IMR-90 (cell line): ENCODE data around the gene SIPA1L3. TPM values are rescaled to one million over a fixed set of nuclear protein-coding genes. Genes with fewer than 3 reads are reported as not detected.
A peak's percentile ranks its signal among the peaks of the same experiment; 100 is the strongest.

Source experiments
- ATAC-seq: fragments of 200-7000 bp; cut with Tn5 transposase; 2 replicates; pipeline ENCODE4 v1.9.1; 2020; ENCODE audit warnings: low read depth, mild to moderate bottlenecking, moderate library complexity
- BruUV-seq: library from RNA; stranded (reverse); fragments of 400-500 nt; replicated peaks from 2 replicates; lab custom pipeline; 2021; lab: Mats Ljungman, UMichigan
- CTCF ChIA-PET: fragments of 300-600 bp; formaldehyde crosslinking; extraction: SDS; loops from one replicate; lab custom pipeline; 2021; ENCODE audit warnings: antibody characterized with exemption; lab: Yijun Ruan, JAX
- POLR2A ChIA-PET: fragments of 300-600 bp; sonication (Branson Sonifier 250); formaldehyde crosslinking; loops from one replicate; lab custom pipeline; 2022; ENCODE audit warnings: antibody characterized with exemption; ENCODE audit not compliant: unreplicated experiment; lab: Charles Lee
- DNase-seq: peaks from one replicate; pipeline ENCODE4 v3.0.0; 2013
- H2AFZ ChIP-seq: replicated peaks from 2 replicates; pipeline ENCODE3; 2013; ENCODE audit warnings: low read length, mild to moderate bottlenecking; ENCODE audit not compliant: poor library complexity
- H2AK5ac ChIP-seq: 2 replicates; pipeline ENCODE4 v1.6.1; 2013; ENCODE audit warnings: low read depth, low read length, inconsistent platforms
- H2AK9ac ChIP-seq: replicated peaks from 2 replicates; pipeline ENCODE3; 2013; ENCODE audit warnings: mild to moderate bottlenecking, low read depth, low read length, moderate library complexity; ENCODE audit not compliant: poor library complexity
- H2BK120ac ChIP-seq: 2 replicates; pipeline ENCODE4 v1.6.1; 2013; ENCODE audit warnings: low read depth, low read length, inconsistent platforms
- H2BK15ac ChIP-seq: 3 replicates; pipeline ENCODE4 v1.6.1; 2013; ENCODE audit warnings: low read depth, low read length, inconsistent platforms
- H2BK20ac ChIP-seq: 2 replicates; pipeline ENCODE4 v1.6.1; 2013; ENCODE audit warnings: low read depth, mild to moderate bottlenecking, inconsistent platforms, low read length, moderate library complexity
- H2BK5ac ChIP-seq: 2 replicates; pipeline ENCODE4 v1.6.1; 2013; ENCODE audit warnings: mild to moderate bottlenecking, low read depth, low read length, inconsistent platforms; ENCODE audit not compliant: poor library complexity, severe bottlenecking
- H3K14ac ChIP-seq: replicated peaks from 2 replicates; pipeline ENCODE4 v1.6.1; 2013; ENCODE audit warnings: low read depth, low read length, inconsistent platforms
- H3K18ac ChIP-seq: 2 replicates; pipeline ENCODE4 v1.6.1; 2013; ENCODE audit warnings: low read depth, low read length, control low read depth
- H3K23ac ChIP-seq: 2 replicates; pipeline ENCODE4 v1.6.1; 2013; ENCODE audit warnings: low read depth, low read length, inconsistent platforms
- H3K27ac ChIP-seq: 2 replicates; pipeline ENCODE4 v1.5.1; 2013; ENCODE audit warnings: mild to moderate bottlenecking, control low read depth, low read length; ENCODE audit not compliant: insufficient read depth
- H3K27me3 ChIP-seq: 2 replicates; pipeline ENCODE4 v1.6.1; 2013; ENCODE audit warnings: low read length; ENCODE audit not compliant: control insufficient read depth, insufficient read depth
- H3K36me3 ChIP-seq: 2 replicates; pipeline ENCODE4 v1.6.1; 2013; ENCODE audit warnings: low read length, mixed read lengths; ENCODE audit not compliant: control insufficient read depth, insufficient read depth
- H3K4ac ChIP-seq: 2 replicates; pipeline ENCODE4 v1.6.1; 2013; ENCODE audit warnings: low read depth, low read length, inconsistent platforms
- H3K4me1 ChIP-seq: 2 replicates; pipeline ENCODE4 v1.6.1; 2013; ENCODE audit warnings: low read length, mixed read lengths; ENCODE audit not compliant: control insufficient read depth, insufficient read depth
- H3K4me2 ChIP-seq: 2 replicates; pipeline ENCODE4 v1.6.1; 2013; ENCODE audit warnings: low read depth, mild to moderate bottlenecking, control low read depth, low read length, moderate library complexity
- H3K4me3 ChIP-seq: 2 replicates; pipeline ENCODE4 v1.5.1; 2013; ENCODE audit warnings: low read depth, mild to moderate bottlenecking, control low read depth, low read length, moderate library complexity; ENCODE audit not compliant: insufficient read depth
- H3K56ac ChIP-seq: 2 replicates; pipeline ENCODE4 v1.6.1; 2013; ENCODE audit warnings: low read length, inconsistent platforms; ENCODE audit not compliant: insufficient read depth; ENCODE audit errors: extremely low read depth
- H3K79me1 ChIP-seq, 2 experiments: 2 replicates each; pipeline ENCODE4 v1.6.1; 2013; ENCODE audit warnings: low read length in 2 of 2, inconsistent platforms in 1 of 2, low read depth in 1 of 2
- H3K9ac ChIP-seq: 2 replicates; pipeline ENCODE4 v1.6.1; 2013; ENCODE audit warnings: low read depth, low read length, control low read depth
- H3K9me1 ChIP-seq: 2 replicates; pipeline ENCODE4 v1.6.1; 2013; ENCODE audit warnings: low read length, inconsistent platforms; ENCODE audit not compliant: insufficient read depth
- H3K9me3 ChIP-seq: 2 replicates; pipeline ENCODE4 v1.6.1; 2013; ENCODE audit warnings: low read length; ENCODE audit not compliant: control insufficient read depth, insufficient read depth
- H4K20me1 ChIP-seq: 2 replicates; pipeline ENCODE4 v1.6.1; 2013; ENCODE audit warnings: low read length, inconsistent platforms; ENCODE audit not compliant: insufficient read depth
- H4K5ac ChIP-seq: 2 replicates; pipeline ENCODE4 v1.6.1; 2013; ENCODE audit warnings: mild to moderate bottlenecking, low read depth, low read length, control low read depth
- H4K8ac ChIP-seq, 2 experiments: 2 replicates each; pipeline ENCODE4 v1.6.1; 2013; ENCODE audit warnings: low read depth in 2 of 2, low read length in 2 of 2, control low read depth in 1 of 2, inconsistent platforms in 1 of 2
- H4K91ac ChIP-seq: 2 replicates; pipeline ENCODE4 v1.6.1; 2013; ENCODE audit warnings: low read depth, low read length, inconsistent platforms; ENCODE audit not compliant: insufficient read depth
- BHLHE40 ChIP-seq: fragments of 150-350 bp; IDR thresholded peaks from 2 replicates; pipeline ENCODE4 v1.6.1; 2016; ENCODE audit warnings: mild to moderate bottlenecking, low read depth, low read length
- CEBPB ChIP-seq: IDR thresholded peaks from 2 replicates; pipeline ENCODE4 v1.6.1; 2012; ENCODE audit warnings: low read depth, low read length, improper control_type of control experiment
- CHD1 ChIP-seq: IDR thresholded peaks from 2 replicates; pipeline ENCODE4 v1.6.1; 2012; ENCODE audit warnings: low read depth, low read length, improper control_type of control experiment
- FOS ChIP-seq: fragments of 150-350 bp; IDR thresholded peaks from 2 replicates; pipeline ENCODE4 v1.6.1; 2016; ENCODE audit warnings: low read depth, low read length
- MAFK ChIP-seq: IDR thresholded peaks from 2 replicates; pipeline ENCODE4 v1.6.1; 2012; ENCODE audit warnings: low read depth, low read length, improper control_type of control experiment
- MAZ ChIP-seq: IDR thresholded peaks from 2 replicates; pipeline ENCODE4 v1.6.1; 2012; ENCODE audit warnings: low read depth, mild to moderate bottlenecking, low read length, improper control_type of control experiment, moderate library complexity, borderline replicate concordance
- MXI1 ChIP-seq: IDR thresholded peaks from 2 replicates; pipeline ENCODE4 v1.6.1; 2012; ENCODE audit warnings: low read depth, mild to moderate bottlenecking, low read length, moderate library complexity, borderline replicate concordance
- NFE2L2 ChIP-seq: fragments of 150-350 bp; IDR thresholded peaks from 2 replicates; pipeline ENCODE4 v1.6.1; 2016; ENCODE audit warnings: low read depth, mild to moderate bottlenecking, low read length
- POLR2A ChIP-seq: IDR thresholded peaks from 2 replicates; pipeline ENCODE4 v1.6.1; 2012; ENCODE audit warnings: mild to moderate bottlenecking, low read depth, low read length
- RAD21 ChIP-seq: IDR thresholded peaks from 2 replicates; pipeline ENCODE4 v1.6.1; 2012; ENCODE audit warnings: low read length, improper control_type of control experiment
- RCOR1 ChIP-seq: IDR thresholded peaks from 2 replicates; pipeline ENCODE4 v1.6.1; 2012; ENCODE audit warnings: mild to moderate bottlenecking, low read length, improper control_type of control experiment; ENCODE audit not compliant: insufficient replicate concordance
- RFX5 ChIP-seq: IDR thresholded peaks from 2 replicates; pipeline ENCODE4 v1.8.0; 2012; ENCODE audit warnings: low read depth, mild to moderate bottlenecking, low read length, moderate library complexity
- SMC3 ChIP-seq: fragments of 150-350 bp; IDR thresholded peaks from 2 replicates; pipeline ENCODE4 v1.6.1; 2016; ENCODE audit warnings: low read depth, mild to moderate bottlenecking, antibody characterized with exemption, low read length, moderate library complexity
- WGBS, 2 experiments: methylation state at CpG; one replicate each; pipeline versions ENCODE4 v1.1.5 to v1.1.7; 2013; ENCODE audit warnings: missing lambda C conversion rate in 2 of 2; ENCODE audit not compliant: insufficient read length in 1 of 2; ENCODE audit errors: extremely low coverage in 2 of 2; 5-methylcytosine and 5-hydroxymethylcytosine counted together
- dilution Hi-C: fragments of 300-500 bp; cut with HindIII; formaldehyde crosslinking; loops from one replicate; pipeline ENCODE4 v1.14.3; 2018; ENCODE audit warnings: low sequenced_read_pairs; ENCODE audit not compliant: unreplicated experiment
- in situ Hi-C: fragments of 300-500 bp; cut with MboI; formaldehyde crosslinking; loops from 3 replicates; pipeline ENCODE4 v1.14.3; 2019; ENCODE audit warnings: low sequenced_read_pairs, inconsistent platforms, mixed read lengths
- intact Hi-C: fragments of 100-400 bp; cut with micrococcal nuclease; formaldehyde crosslinking; loops from 2 replicates; pipeline ENCODE4 v1.10.0; 2022
- polyA plus RNA-seq, 3 experiments: library from polyadenylated mRNA; depleted of rRNA; stranded (reverse); fragments of >200 nt; gene quantifications; 2 replicates each; pipeline ENCODE4 v1.2.3, GENCODE V29; 2012; ENCODE audit warnings: low replicate concordance in 1 of 3
- total RNA-seq: library from RNA; depleted of rRNA; stranded (reverse); fragments of >200 nt; gene quantifications from 2 replicates; pipeline ENCODE4 v1.2.3, GENCODE V29; 2012
- TF ChIP-seq, protein P1 (sequence below): fragments of 150-350 bp; IDR thresholded peaks from 2 replicates; pipeline ENCODE4 v1.6.1; 2016; ENCODE audit warnings: low read depth, mild to moderate bottlenecking, low read length, moderate library complexity, borderline replicate concordance
- TF ChIP-seq, protein P2 (sequence below): conservative IDR thresholded peaks from 2 replicates; pipeline ENCODE4 v1.5.1; 2012; ENCODE audit warnings: mild to moderate bottlenecking, low read depth, low read length, improper control_type of control experiment
- TF ChIP-seq, protein P3 (sequence below): fragments of 150-350 bp; IDR thresholded peaks from 2 replicates; pipeline ENCODE4 v1.6.1; 2017; ENCODE audit warnings: mild to moderate bottlenecking, antibody characterized with exemption, low read length, low read depth

Gene SIPA1L3
- total and polyA plus RNA-seq, 2 of the 4 experiments (the other 2 are of a cell fraction), result 4.1 to 9.4 TPM

DNA sequence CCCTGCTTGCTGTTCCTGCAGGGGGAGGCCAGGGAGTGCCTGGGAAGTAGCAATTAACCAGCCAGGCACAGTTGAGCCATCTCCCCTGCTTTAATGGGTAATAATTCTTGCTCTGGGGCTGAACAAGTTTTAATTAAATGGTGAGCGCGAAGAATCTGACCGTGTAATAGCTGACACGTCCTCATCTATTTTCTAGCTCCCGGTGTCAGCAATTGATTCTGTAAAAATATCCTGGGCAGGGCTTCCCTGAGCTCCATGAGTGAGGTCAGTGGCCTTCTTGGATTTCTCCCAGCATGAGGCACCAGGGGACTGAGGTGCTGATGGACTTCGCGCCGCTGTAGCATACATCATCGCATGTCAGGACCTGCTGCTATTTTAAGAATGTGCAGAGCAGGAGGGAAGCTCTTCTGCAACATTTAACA, 26.9 kb downstream of the SIPA1L3 start:
- no peak overlapping the region for H3K4me3 ChIP-seq
- POLR2A ChIA-PET, result no interaction called here

More for the DNA sequence above, 26.9 kb downstream of the SIPA1L3 start:
- Histone ChIP-seq H3K9me3 (peaks cover 12% of the 10 kb centered on the region), H3K9me1 (peaks cover 8% of the 10 kb centered on the region), H4K5ac (no peak overlapping the region), H2BK5ac (no peak overlapping the region), H2BK15ac (no peak overlapping the region), H3K27me3 (no peaks in the 10 kb centered on the region), H2AFZ (no peak overlapping the region), H2AK5ac (0 out of 2 replicates have a peak overlapping the region, but pooled peaks have one; percentile 18), H3K36me3 (peaks cover 1% of the 10 kb centered on the region; the same call in 1 of the 2 replicates), H3K18ac (no peak overlapping the region), H3K27ac (no peak overlapping the region), H4K91ac (no peak overlapping the region), H3K4me1 (peaks cover 11% of the 10 kb centered on the region), H2AK9ac (peak overlapping the region; percentile 73), H2BK120ac (no peak overlapping the region), H3K23ac (0 out of 2 replicates have a peak overlapping the region, but pooled peaks have one; percentile 11), H4K8ac (no peak overlapping the region), H3K9ac (no peak overlapping the region), H3K14ac (no peak overlapping the region), H2BK20ac (no peak overlapping the region), H3K79me1 (peaks cover 48 to 89% of the 10 kb centered on the region in 2 experiments), H4K20me1 (peaks cover 30% of the 10 kb centered on the region), H3K56ac (no peak overlapping the region), H3K4me2 (no peak overlapping the region), H3K4ac (0 out of 2 replicates have a peak overlapping the region, but pooled peaks have one; percentile 32)
- dilution Hi-C loops (no loop called here), in situ Hi-C loops (no loop called here), intact Hi-C loops (no loop called here)
- WGBS, 2 experiments, result 90% methylated on average over 5 of the region's 9 CpGs; no CpG with 5 or more reads in 1 of the 2 experiments
- BruUV-seq, result no TSS peak
- peak; percentile 20 for DNase-seq
- ATAC-seq, result no peak
- CTCF ChIA-PET, result interaction anchor here (0.7 kb wide), 1 partner anchor 9 kb away, joined by 3 read pairs; no protein-coding TSS in a partner anchor
- TF ChIP-seq MXI1 (no peak), CHD1 (no peak), RCOR1 (no peak), MAFK (no peak), RAD21 (no peak), FOS (no peak), NFE2L2 (no peak), CEBPB (no peak), MAZ (no peak), POLR2A (no peak), SMC3 (no peak), RFX5 (no peak), BHLHE40 (no peak)
- TF ChIP-seq, protein P1, sequence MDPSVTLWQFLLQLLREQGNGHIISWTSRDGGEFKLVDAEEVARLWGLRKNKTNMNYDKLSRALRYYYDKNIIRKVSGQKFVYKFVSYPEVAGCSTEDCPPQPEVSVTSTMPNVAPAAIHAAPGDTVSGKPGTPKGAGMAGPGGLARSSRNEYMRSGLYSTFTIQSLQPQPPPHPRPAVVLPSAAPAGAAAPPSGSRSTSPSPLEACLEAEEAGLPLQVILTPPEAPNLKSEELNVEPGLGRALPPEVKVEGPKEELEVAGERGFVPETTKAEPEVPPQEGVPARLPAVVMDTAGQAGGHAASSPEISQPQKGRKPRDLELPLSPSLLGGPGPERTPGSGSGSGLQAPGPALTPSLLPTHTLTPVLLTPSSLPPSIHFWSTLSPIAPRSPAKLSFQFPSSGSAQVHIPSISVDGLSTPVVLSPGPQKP, result no peak
- TF ChIP-seq, protein P2, sequence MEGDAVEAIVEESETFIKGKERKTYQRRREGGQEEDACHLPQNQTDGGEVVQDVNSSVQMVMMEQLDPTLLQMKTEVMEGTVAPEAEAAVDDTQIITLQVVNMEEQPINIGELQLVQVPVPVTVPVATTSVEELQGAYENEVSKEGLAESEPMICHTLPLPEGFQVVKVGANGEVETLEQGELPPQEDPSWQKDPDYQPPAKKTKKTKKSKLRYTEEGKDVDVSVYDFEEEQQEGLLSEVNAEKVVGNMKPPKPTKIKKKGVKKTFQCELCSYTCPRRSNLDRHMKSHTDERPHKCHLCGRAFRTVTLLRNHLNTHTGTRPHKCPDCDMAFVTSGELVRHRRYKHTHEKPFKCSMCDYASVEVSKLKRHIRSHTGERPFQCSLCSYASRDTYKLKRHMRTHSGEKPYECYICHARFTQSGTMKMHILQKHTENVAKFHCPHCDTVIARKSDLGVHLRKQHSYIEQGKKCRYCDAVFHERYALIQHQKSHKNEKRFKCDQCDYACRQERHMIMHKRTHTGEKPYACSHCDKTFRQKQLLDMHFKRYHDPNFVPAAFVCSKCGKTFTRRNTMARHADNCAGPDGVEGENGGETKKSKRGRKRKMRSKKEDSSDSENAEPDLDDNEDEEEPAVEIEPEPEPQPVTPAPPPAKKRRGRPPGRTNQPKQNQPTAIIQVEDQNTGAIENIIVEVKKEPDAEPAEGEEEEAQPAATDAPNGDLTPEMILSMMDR, result no peak
- TF ChIP-seq, protein P3, sequence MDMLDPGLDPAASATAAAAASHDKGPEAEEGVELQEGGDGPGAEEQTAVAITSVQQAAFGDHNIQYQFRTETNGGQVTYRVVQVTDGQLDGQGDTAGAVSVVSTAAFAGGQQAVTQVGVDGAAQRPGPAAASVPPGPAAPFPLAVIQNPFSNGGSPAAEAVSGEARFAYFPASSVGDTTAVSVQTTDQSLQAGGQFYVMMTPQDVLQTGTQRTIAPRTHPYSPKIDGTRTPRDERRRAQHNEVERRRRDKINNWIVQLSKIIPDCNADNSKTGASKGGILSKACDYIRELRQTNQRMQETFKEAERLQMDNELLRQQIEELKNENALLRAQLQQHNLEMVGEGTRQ, result no peak
